ENCODE results near the gene C19orf12. TPM values are rescaled to one million over a fixed set of nuclear protein-coding genes. Genes with fewer than 3 reads are reported as not detected.

Gene C19orf12
- total RNA-seq, 1 experiment from 2014 or later: 17.5 TPM

- CTCF ChIA-PET: no interaction called here
- H3K4me1 Mint-ChIP-seq (ENCODE audit: low read depth, unreplicated experiment): peaks cover 23% of the 10 kb centered on the region
Observed at GRCh38 chr19:29675650-29676186, 39.3 kb downstream of the C19orf12 start.

DNA sequence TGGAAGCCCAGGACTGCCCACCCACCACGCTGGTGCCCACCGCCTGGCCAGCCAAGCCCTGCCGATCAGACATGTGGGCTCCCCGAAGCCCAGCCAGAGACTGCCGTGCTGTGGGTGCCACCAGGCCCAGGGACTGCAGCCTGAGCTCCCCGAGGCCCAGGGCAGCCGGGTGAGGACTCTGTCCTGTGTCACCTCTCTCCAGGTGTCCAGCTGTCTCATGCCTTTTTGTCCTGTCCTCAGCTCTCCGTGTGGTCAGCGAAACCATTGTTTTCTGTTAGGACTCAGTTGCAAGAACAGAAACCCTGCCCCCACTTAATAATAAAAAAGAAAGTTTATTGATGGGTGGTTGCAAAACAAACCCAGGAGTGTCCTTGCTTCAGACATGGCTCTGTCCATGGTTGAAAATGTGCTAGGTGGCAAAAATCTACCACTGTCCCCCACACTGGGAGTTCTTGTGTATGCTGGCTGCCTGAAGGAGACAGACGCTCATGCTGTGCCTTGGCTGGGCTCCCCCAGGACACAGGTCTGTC is 39.9 kb downstream of the C19orf12 start:
- peaks cover 23% of the 10 kb centered on the region for H3K4me1 Mint-ChIP-seq (ENCODE audit: low read depth, unreplicated experiment)
- no peak for DNase-seq
- CTCF ChIA-PET: no interaction called here
- H3K27ac Mint-ChIP-seq (ENCODE audit: unreplicated experiment): no peak overlapping the region
- TF ChIP-seq CTCF (IDR thresholded peaks at IDR 0.05; ENCODE audit: unreplicated experiment): no peak
- no peaks in the 10 kb centered on the region for H3K9me3 Mint-ChIP-seq (ENCODE audit: low read depth, unreplicated experiment)
- H3K4me3 Mint-ChIP-seq (ENCODE audit: low read depth, unreplicated experiment): no peak overlapping the region
- BruUV-seq (replicated peaks): no TSS peak
- intact Hi-C loops (cut with micrococcal nuclease; ENCODE audit: unreplicated experiment): no loop called here
- no peaks in the 10 kb centered on the region for H3K36me3 Mint-ChIP-seq (ENCODE audit: insufficient read depth, unreplicated experiment)
- H3K27me3 Mint-ChIP-seq (ENCODE audit: unreplicated experiment): no peaks in the 10 kb centered on the region

More at GRCh38 chr19:29675650-29676186, 39.3 kb downstream of the C19orf12 start:
- intact Hi-C loops (cut with micrococcal nuclease; ENCODE audit: unreplicated experiment): no loop called here
- no peaks in the 10 kb centered on the region for H3K9me3 Mint-ChIP-seq (ENCODE audit: low read depth, unreplicated experiment)
- H3K27me3 Mint-ChIP-seq (ENCODE audit: unreplicated experiment): no peaks in the 10 kb centered on the region
- no peaks in the 10 kb centered on the region for H3K36me3 Mint-ChIP-seq (ENCODE audit: insufficient read depth, unreplicated experiment)
- no peak overlapping the region for H3K4me3 Mint-ChIP-seq (ENCODE audit: low read depth, unreplicated experiment)
- no peak for DNase-seq
- no peak overlapping the region for H3K27ac Mint-ChIP-seq (ENCODE audit: unreplicated experiment)
- BruUV-seq (replicated peaks): no TSS peak
- no peak for TF ChIP-seq CTCF (IDR thresholded peaks at IDR 0.05; ENCODE audit: unreplicated experiment)

DNA sequence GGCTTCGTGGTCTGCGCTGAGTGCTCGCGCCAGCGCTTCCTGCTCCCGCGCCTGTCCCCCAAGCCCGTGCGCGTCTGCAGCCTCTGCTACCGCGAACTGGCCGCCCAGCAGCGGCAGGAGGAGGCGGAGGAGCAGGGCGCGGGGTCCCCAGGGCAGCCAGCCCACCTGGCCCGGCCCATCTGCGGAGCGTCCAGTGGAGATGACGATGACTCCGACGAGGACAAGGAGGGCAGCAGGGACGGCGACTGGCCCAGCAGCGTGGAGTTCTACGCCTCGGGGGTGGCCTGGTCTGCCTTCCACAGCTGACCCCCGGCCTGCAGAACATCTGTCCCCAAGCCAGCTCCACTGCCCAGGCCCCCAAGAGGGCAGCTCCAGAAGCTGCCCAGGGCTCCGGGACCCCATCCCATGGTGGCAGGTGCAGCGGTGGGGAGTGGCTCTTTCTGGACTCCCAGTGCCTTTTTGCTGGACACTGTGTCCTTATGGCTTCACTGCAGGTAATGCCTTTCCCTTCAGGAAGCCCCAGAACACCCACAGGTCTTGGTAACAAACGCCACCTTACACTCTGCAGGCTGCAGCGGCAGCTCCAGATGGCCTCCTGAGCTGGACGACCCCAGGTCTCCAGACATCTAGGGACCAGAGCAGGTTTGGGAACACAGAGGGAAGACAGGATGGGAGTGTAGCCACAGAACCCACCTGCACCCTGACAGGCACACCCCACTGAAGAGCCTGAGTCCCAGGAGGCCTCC is 40.5 kb downstream of the C19orf12 start:
- H3K4me1 Mint-ChIP-seq (ENCODE audit: low read depth, unreplicated experiment): peaks cover 23% of the 10 kb centered on the region
- no peak overlapping the region for H3K27ac Mint-ChIP-seq (ENCODE audit: unreplicated experiment)
- DNase-seq: no peak
- CTCF ChIA-PET: no interaction called here
- H3K27me3 Mint-ChIP-seq (ENCODE audit: unreplicated experiment): no peaks in the 10 kb centered on the region
- H3K4me3 Mint-ChIP-seq (ENCODE audit: low read depth, unreplicated experiment): no peak overlapping the region
- BruUV-seq (replicated peaks): no TSS peak
- no peaks in the 10 kb centered on the region for H3K9me3 Mint-ChIP-seq (ENCODE audit: low read depth, unreplicated experiment)
- H3K36me3 Mint-ChIP-seq (ENCODE audit: insufficient read depth, unreplicated experiment): no peaks in the 10 kb centered on the region
- intact Hi-C loops (cut with micrococcal nuclease; ENCODE audit: unreplicated experiment): no loop called here
- no peak for TF ChIP-seq CTCF (IDR thresholded peaks at IDR 0.05; ENCODE audit: unreplicated experiment)

- Mint-ChIP-seq H3K4me1 (ENCODE audit: low read depth, unreplicated experiment) (peaks cover 23% of the 10 kb centered on the region), H3K4me3 (ENCODE audit: low read depth, unreplicated experiment) (no peak overlapping the region), H3K27ac (ENCODE audit: unreplicated experiment) (no peak overlapping the region), H3K9me3 (ENCODE audit: low read depth, unreplicated experiment) (no peaks in the 10 kb centered on the region), H3K36me3 (ENCODE audit: insufficient read depth, unreplicated experiment) (no peaks in the 10 kb centered on the region), H3K27me3 (ENCODE audit: unreplicated experiment) (no peaks in the 10 kb centered on the region)
- intact Hi-C loops (cut with micrococcal nuclease; ENCODE audit: unreplicated experiment): no loop called here
- BruUV-seq (replicated peaks): no TSS peak
- TF ChIP-seq CTCF (IDR thresholded peaks at IDR 0.05; ENCODE audit: unreplicated experiment): no peak
- no peak for DNase-seq
- CTCF ChIA-PET: no interaction called here
Observed at GRCh38 chr19:29673451-29674371, 41.4 kb downstream of the C19orf12 start.
